IPS-18c (cell line): ENCODE data around the gene ASB16.

Source experiments
- H3K4me3 ChIP-seq: 2 replicates; pipeline ENCODE4 v1.7.0; 2013; ENCODE audit warnings: low read depth, mild to moderate bottlenecking, low read length, moderate library complexity; ENCODE audit not compliant: insufficient read depth
- H3K9me3 ChIP-seq: one replicate; pipeline ENCODE4 v1.6.1; 2013; ENCODE audit warnings: mild to moderate bottlenecking, low read length, moderate library complexity; ENCODE audit not compliant: control insufficient read depth, insufficient read depth

The ASB16 gene

GRCh38 chr17:44178133-44178532, 7.6 kb downstream of the ASB16 start:
- Histone ChIP-seq H3K9me3 (no peaks in the 10 kb centered on the region), H3K4me3 (no peak overlapping the region)

DNA sequence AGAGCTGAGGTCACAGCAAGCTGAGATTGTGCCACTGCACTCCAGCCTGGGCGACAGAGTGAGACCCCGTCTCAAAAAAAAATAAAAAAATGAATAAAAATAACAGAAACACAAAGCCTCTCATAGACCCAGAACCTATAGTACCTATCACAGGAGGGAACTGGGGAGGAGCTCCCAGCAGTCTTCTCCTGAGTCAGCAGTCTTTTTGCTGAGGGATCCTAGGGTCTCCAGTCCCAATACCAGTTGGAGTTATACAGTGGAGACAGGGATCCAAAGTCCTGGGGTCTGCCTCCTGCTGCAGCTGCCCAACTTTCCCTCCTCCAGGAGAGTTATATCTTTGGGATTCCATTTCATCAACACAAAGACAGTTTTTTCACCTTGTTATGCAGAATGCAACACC, 12.5 kb downstream of the ASB16 start:
- Histone ChIP-seq H3K9me3 (no peaks in the 10 kb centered on the region), H3K4me3 (no peak overlapping the region)

DNA sequence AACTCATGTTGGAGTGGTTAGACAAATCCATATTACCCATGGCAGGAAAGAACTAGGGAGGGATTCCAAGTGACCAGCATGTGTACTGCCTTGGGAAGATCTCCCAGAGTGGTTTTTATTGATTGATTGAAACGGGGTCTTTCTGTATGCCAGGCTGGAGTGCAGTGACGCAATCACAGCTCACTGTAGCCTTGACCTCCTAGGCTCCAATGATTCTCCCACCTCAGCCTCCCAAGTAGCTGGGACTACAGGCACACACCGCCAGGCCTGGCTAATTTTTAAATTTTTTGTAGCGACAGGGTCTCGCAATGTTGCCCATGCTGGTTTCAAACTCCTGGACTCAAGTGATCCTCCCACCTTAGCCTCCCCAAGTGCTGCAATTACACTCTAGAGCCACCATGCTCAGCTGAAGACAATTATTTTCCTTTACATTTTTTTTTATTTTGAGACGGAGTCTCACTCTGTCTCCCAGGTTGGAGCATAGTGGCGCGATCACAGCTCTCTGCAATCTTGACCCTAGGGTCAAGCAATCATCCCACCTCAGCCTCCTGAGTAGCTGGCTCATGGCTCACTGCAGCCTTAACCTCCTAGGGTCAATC, 13.8 kb downstream of the ASB16 start:
- Histone ChIP-seq H3K4me3 (no peak overlapping the region), H3K9me3 (no peaks in the 10 kb centered on the region)

- Histone ChIP-seq H3K9me3 (no peaks in the 10 kb centered on the region), H3K4me3 (peak within 1 kb of the TSS; percentile 94)
Measured at GRCh38 chr17:44186307-44187130, 16.0 kb downstream of the ASB16 start, which contains the start of gene TMUB2. Gene TMUB2 (plus strand): TSS chr17:44186972. CDS start chr17:44187709, 737 bp downstream.

DNA sequence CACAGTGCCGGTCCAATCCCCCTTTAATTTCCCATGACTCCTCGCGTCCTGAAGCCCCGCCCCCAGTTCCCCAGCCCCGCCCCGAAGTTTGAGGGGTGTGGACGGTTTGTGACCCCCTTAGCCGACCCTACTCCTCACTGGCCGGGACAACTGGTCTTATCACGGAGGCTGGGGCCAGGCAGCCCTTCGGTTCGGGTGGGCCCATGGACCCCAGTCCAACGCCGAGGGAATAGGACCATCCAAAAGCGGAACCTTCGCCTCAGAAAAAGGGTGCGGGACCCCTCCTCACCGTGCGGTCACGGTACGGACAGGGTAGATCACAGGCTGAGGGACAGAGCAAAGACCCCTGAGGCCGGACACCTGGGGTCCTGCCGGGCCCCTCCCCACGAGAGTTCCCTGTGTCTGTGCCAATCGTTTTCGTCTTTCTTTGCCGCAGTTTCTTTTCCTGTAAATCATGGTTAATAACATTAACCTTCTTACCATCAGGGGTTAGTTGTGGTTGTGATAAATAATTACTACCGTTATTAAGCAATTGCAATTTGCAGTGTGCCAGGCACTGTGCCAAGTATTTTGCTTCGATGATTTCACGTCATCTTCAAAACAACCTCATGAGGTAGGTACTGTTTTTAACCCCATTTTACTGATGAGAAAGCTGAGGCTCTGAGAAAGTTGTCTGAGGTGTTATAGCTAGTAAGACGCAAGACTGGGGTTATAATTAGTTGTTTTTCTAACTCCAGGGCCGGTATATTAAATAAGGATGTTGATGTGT, 16.8 kb downstream of the ASB16 start:
- H3K9me3 ChIP-seq, result no peaks in the 10 kb centered on the region
- H3K4me3 ChIP-seq, result peak overlapping the region; percentile 81

DNA sequence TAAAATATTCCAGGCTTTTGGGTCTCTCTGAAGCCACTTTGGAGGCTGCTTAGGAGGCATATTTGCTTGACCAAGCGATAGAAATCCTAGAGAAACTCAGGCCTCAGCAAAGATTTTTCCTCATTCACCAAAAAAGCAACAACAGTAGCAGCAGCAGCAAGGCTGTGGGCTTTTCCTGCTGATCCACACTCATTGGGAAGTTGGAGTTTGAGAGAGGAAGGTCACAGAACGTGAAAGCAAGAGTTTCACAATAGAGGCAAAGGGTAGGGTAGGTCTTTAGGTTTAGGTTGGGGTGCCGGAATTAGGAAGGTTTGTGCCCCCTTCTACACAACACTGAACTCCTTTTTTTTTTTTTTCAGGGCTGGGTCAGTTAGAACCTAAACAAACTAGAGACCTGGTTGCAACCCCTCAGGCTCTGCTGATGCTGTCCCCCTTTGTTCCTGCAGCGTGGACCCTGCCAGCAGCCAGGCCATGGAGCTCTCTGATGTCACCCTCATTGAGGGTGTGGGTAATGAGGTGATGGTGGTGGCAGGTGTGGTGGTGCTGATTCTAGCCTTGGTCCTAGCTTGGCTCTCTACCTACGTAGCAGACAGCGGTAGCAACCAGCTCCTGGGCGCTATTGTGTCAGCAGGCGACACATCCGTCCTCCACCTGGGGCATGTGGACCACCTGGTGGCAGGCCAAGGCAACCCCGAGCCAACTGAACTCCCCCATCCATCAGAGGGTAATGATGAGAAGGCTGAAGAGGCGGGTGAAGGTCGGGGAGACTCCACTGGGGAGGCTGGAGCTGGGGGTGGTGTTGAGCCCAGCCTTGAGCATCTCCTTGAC, 18.3 kb downstream of the ASB16 start:
- no peaks in the 10 kb centered on the region for H3K9me3 ChIP-seq

GRCh38 chr17:44190481-44190880, 20.0 kb downstream of the ASB16 start:
- Histone ChIP-seq H3K4me3 (no peak overlapping the region), H3K9me3 (no peaks in the 10 kb centered on the region)

More for the DNA sequence above, 18.3 kb downstream of the ASB16 start:
- H3K4me3 ChIP-seq, result no peak overlapping the region

- Histone ChIP-seq H3K4me3 (no peak overlapping the region), H3K9me3 (no peaks in the 10 kb centered on the region)
Measured at GRCh38 chr17:44191369-44191768, 20.9 kb downstream of the ASB16 start.

DNA sequence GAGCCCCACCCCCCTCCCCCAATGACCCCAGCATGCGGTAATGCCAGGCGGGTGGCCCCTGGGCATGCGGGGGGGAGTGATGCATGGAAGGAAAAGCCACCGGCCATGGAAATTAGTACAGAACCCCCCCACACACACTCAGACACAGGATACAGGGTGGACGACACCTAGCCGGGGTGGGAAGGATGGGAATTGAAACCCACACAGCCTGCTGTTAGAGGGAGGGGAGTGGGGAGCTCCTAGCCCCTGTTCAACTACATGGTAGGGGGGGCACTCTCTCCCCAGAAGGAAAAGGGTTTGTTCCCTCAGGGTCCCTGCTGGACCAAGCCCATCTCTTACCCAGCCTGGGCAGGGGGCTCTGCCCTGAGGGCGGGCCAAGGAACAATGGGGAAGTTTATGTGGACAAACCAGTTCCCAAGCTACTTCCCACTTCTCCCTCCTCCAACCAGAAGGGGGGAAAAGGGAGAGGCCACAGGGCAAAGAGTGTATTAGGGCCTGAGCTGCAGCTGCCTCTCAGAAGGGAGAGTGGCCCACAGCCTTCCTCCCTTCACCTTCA, 21.5 kb downstream of the ASB16 start:
- H3K9me3 ChIP-seq, result no peaks in the 10 kb centered on the region
- no peak overlapping the region for H3K4me3 ChIP-seq

DNA sequence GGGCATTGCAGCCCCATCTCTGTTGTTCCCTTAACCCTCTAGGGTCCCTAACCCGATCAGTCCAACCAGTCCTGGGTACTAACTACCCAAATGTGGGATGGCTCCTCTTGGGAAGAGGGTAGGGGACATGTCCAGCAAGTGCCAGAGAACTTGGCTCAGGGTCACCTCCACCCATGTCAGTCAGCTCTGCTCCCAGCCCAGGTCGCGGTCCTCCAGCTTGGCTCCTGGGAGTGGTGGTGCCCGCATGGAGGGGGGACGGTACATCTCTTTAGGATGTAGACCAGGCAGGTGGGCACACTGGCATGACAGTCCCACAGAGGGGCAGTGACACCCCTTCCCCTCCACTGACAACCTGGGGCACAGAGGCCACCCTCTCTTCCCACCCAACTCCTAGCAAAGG, 22.2 kb downstream of the ASB16 start:
- Histone ChIP-seq H3K4me3 (no peak overlapping the region), H3K9me3 (no peaks in the 10 kb centered on the region)

DNA sequence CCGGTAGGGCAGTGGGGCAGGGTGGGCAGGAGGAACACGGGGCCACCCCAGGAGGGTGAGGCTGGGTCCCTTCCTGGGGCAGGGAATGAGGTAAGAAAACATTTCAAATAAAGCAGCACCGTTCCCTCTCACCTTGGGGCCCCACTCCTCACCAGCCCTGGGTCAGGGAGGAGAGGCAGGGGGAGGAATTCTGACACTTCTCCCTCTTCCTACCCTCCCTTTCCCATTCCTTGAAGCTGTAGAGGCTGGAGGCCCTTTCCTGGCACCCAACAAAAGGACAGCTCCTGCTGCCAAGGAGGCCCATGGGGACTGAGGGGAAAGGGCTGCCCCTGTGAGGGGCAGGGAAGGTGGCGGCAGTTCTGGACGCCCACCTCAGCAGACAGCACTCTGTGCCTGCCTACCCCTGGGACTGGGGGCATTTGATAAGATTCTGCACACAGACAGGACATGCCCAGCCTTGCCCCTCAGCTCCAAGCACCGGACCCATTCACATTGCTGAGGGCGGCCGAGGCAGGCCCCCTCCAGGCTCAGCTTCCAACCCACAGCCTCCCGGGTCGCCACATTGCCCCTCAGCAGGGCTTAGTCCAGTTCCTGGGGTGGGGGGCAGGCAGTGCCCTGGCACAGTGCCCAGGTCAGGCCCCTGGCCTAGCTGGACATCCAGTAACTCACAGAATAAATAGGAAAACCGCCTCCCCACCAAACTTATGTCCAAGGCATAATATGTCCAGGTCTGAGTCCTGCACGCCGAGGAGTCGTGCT, 23.0 kb downstream of the ASB16 start:
- no peaks in the 10 kb centered on the region for H3K9me3 ChIP-seq
- no peak overlapping the region for H3K4me3 ChIP-seq

GRCh38 chr17:44197107-44197506, 26.6 kb downstream of the ASB16 start:
- Histone ChIP-seq H3K4me3 (no peak overlapping the region), H3K9me3 (no peaks in the 10 kb centered on the region)

GRCh38 chr17:44197980-44198720, 27.6 kb downstream of the ASB16 start:
- no peaks in the 10 kb centered on the region for H3K9me3 ChIP-seq

GRCh38 chr17:44198721-44199552, 28.4 kb downstream of the ASB16 start:
- peak overlapping the region; percentile 81 for H3K4me3 ChIP-seq
- H3K9me3 ChIP-seq, result no peaks in the 10 kb centered on the region

More at GRCh38 chr17:44197980-44198720, 27.6 kb downstream of the ASB16 start:
- H3K4me3 ChIP-seq, result peak overlapping the region; percentile 81
